ENCODE measurements around the gene GEMIN2.
"Not testable (repeated sequence)": the region's sequence is repeated elsewhere in the genome, so short reads cannot be mapped to it uniquely, and the experiment has no call there.

The GEMIN2 gene

GRCh38 chr14:39109893-39110715 is 4.0 kb upstream of the GEMIN2 start:
- WGBS (ENCODE audit: insufficient coverage, insufficient read length) = no CpG with 5 or more reads among the region's 12 CpGs
- no peak overlapping the region for H3K4me3 ChIP-seq (ENCODE audit: low read length)
- no peaks in the 10 kb centered on the region for H3K4me1 ChIP-seq (ENCODE audit: control insufficient read depth, insufficient read depth, low read length)
- H3K27me3 ChIP-seq (ENCODE audit: control insufficient read depth, insufficient read depth, low read length) = no peaks in the 10 kb centered on the region
- no peaks in the 10 kb centered on the region for H3K9me3 ChIP-seq (ENCODE audit: control insufficient read depth, insufficient read depth, low read length)
- DNase-seq (ENCODE audit: low read depth, low spot score) = no peak
- H3K27ac ChIP-seq (ENCODE audit: low read length) = no peak overlapping the region
- no peaks in the 10 kb centered on the region for H3K36me3 ChIP-seq (ENCODE audit: control insufficient read depth, insufficient read depth, low read length)

- Histone ChIP-seq H3K27ac (ENCODE audit: low read length) (no peak overlapping the region), H3K36me3 (ENCODE audit: control insufficient read depth, insufficient read depth, low read length) (no peaks in the 10 kb centered on the region), H3K9me3 (ENCODE audit: control insufficient read depth, insufficient read depth, low read length) (no peaks in the 10 kb centered on the region), H3K4me3 (ENCODE audit: low read length) (peak overlapping the region; percentile 88; the same call in 1 of the 2 replicates), H3K27me3 (ENCODE audit: control insufficient read depth, insufficient read depth, low read length) (no peaks in the 10 kb centered on the region), H3K4me1 (ENCODE audit: control insufficient read depth, insufficient read depth, low read length) (no peaks in the 10 kb centered on the region)
- DNase-seq (ENCODE audit: low read depth, low spot score) = no peak
- no CpG with 5 or more reads among the region's 3 CpGs for WGBS (ENCODE audit: insufficient coverage, insufficient read length)
Observed at GRCh38 chr14:39113685-39114072, 444 bp upstream of the GEMIN2 start.

DNA sequence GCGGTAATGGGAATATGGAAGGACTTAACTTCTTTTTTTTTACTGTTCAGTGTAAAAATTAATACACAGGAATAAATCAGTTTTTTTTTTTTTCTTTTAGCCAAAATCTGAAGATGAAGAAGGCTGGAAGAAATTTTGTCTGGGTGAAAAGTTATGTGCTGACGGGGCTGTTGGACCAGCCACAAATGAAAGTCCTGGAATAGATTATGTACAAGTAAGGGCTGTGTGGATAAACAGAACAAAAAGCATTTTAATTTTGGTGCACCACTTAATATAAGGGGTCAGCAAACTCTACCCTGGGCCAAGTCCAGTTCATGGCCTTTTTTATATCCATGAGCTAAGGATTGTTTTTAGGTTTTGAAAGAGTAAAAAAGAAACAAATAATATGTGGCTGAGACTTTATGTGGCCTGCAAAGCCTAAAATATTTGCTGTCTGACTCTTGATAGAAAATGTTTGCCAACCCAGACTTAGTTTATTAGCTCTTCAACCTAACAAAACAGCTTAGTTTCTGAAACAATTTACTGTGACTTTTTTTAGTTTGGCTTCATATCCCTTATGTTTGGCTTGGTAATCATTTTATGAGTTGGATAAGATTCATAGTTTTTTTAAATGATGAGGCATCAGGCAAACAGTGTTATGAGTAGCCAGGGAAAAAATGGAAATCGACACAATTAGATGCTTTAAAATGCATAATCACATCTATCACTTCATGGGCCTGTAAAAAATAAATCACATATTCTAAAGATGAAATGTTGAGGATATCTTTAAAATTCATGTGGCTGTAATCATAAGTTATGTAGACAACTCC is 8.4 kb downstream of the GEMIN2 start:
- H3K36me3 ChIP-seq (ENCODE audit: control insufficient read depth, insufficient read depth, low read length) = no peaks in the 10 kb centered on the region; the same call in 1 of the 2 replicates
- WGBS (ENCODE audit: insufficient coverage, insufficient read length) = no CpG with 5 or more reads among the region's 3 CpGs
- no peak overlapping the region for H3K27ac ChIP-seq (ENCODE audit: low read length)
- DNase-seq (ENCODE audit: low read depth, low spot score) = no peak
- no peaks in the 10 kb centered on the region for H3K4me1 ChIP-seq (ENCODE audit: control insufficient read depth, insufficient read depth, low read length)
- no peaks in the 10 kb centered on the region for H3K9me3 ChIP-seq (ENCODE audit: control insufficient read depth, insufficient read depth, low read length)
- H3K27me3 ChIP-seq (ENCODE audit: control insufficient read depth, insufficient read depth, low read length) = no peaks in the 10 kb centered on the region
- no peak overlapping the region for H3K4me3 ChIP-seq (ENCODE audit: low read length)

DNA sequence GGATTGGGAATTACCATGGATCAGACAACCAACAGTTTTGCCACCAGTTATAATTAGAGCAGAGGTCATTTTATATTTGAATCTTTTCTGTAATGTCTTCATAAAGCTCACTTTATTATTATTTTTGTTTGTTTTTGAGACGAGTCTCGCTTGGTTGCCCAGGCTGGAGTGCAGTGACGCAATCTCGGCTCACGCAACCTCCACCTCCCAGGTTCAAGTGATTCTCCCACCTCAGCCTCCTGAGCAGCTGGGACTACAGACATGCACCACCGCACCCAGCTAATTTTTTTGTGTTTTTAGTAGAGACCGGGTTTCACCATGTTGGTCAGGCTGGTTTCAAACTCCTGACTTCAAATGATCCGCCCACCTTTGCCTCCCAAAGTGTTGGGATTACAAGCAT is 23.7 kb downstream of the GEMIN2 start:
- not testable (repeated sequence) for H3K4me1 ChIP-seq (ENCODE audit: control insufficient read depth, insufficient read depth, low read length); H3K27me3 ChIP-seq (ENCODE audit: control insufficient read depth, insufficient read depth, low read length); H3K9me3 ChIP-seq (ENCODE audit: control insufficient read depth, insufficient read depth, low read length); H3K36me3 ChIP-seq (ENCODE audit: control insufficient read depth, insufficient read depth, low read length); H3K27ac ChIP-seq (ENCODE audit: low read length); H3K4me3 ChIP-seq (ENCODE audit: low read length); DNase-seq (ENCODE audit: low read depth, low spot score)
- no CpG with 5 or more reads among the region's 8 CpGs for WGBS (ENCODE audit: insufficient coverage, insufficient read length)

DNA sequence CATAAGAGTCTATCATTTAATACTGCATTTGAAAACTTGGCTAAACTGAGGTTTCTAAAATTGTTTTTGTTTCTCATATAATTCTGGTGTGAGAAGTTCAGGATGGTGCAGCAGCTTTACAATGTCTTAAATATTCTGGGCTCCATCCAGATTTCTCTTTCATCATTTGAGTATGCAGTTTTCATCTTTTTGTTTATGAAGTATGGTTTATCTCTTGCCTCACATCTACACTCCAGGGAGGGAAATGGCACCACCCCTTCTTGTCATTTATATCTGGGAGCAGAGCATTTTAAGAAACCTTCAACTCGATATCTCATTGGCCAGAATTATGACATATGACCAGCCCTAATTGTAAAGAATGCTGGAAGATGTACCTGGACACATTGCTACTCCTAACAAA is 24.3 kb downstream of the GEMIN2 start:
- Histone ChIP-seq H3K4me1 (ENCODE audit: control insufficient read depth, insufficient read depth, low read length) (no peaks in the 10 kb centered on the region), H3K27me3 (ENCODE audit: control insufficient read depth, insufficient read depth, low read length) (no peaks in the 10 kb centered on the region), H3K9me3 (ENCODE audit: control insufficient read depth, insufficient read depth, low read length) (no peaks in the 10 kb centered on the region), H3K36me3 (ENCODE audit: control insufficient read depth, insufficient read depth, low read length) (peaks cover 6% of the 10 kb centered on the region; the same call in 1 of the 2 replicates), H3K4me3 (ENCODE audit: low read length) (no peak overlapping the region), H3K27ac (ENCODE audit: low read length) (no peak overlapping the region)
- DNase-seq (ENCODE audit: low read depth, low spot score) = no peak
- WGBS (ENCODE audit: insufficient coverage, insufficient read length) = no CpG with 5 or more reads among the region's 1 CpG

DNA sequence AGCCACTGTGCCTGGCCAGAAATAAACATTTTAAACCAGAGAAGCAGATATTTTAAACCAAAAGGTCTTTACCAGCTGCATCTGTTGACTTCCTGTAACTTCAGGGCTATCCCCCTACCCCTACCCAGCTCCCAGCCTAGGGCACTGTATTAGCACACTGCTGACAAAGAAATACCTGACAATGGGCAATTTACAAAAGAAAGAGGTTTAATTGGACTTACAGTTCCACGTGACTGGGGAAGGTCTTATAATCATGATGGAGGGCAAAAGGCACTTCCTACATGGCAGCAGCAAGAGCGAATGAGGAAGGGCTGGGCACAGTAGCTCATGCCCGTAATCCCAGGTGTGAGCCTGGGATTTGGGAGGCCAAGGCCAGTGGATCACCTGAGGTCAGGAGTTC is 26.0 kb downstream of the GEMIN2 start:
- WGBS (ENCODE audit: insufficient coverage, insufficient read length) = no CpG with 5 or more reads among the region's 3 CpGs
- peaks cover 6% of the 10 kb centered on the region; the same call in 1 of the 2 replicates for H3K36me3 ChIP-seq (ENCODE audit: control insufficient read depth, insufficient read depth, low read length)
- no peaks in the 10 kb centered on the region for H3K4me1 ChIP-seq (ENCODE audit: control insufficient read depth, insufficient read depth, low read length)

DNA sequence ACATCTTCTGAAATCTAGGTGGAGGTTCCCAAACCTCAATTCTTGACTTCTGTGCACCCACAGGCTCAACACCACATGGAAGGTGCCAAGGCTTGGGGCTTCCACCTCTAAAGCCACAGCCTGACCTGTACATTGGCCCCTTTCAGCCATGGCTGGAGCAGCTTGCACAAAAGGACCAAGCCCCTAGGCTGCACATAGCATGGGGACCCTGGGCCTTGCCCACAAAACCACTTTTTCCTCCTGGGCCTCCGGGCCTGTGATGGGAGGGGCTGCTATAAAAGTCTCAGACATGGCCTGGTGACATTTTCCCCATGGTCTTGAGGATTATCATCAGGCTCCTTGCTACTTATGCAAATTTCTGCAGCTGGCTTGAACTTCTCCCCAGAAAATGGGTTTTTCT is 27.5 kb downstream of the GEMIN2 start:
- WGBS (ENCODE audit: insufficient coverage, insufficient read length) = no CpG with 5 or more reads among the region's 1 CpG
- not testable (repeated sequence) for H3K4me1 ChIP-seq (ENCODE audit: control insufficient read depth, insufficient read depth, low read length); DNase-seq (ENCODE audit: low read depth, low spot score); H3K27me3 ChIP-seq (ENCODE audit: control insufficient read depth, insufficient read depth, low read length); H3K9me3 ChIP-seq (ENCODE audit: control insufficient read depth, insufficient read depth, low read length); H3K27ac ChIP-seq (ENCODE audit: low read length); H3K4me3 ChIP-seq (ENCODE audit: low read length); H3K36me3 ChIP-seq (ENCODE audit: control insufficient read depth, insufficient read depth, low read length)

More for the DNA sequence above, 26.0 kb downstream of the GEMIN2 start:
- no peak for DNase-seq (ENCODE audit: low read depth, low spot score)
- H3K4me3 ChIP-seq (ENCODE audit: low read length) = no peak overlapping the region
- no peaks in the 10 kb centered on the region for H3K27me3 ChIP-seq (ENCODE audit: control insufficient read depth, insufficient read depth, low read length)
- no peaks in the 10 kb centered on the region for H3K9me3 ChIP-seq (ENCODE audit: control insufficient read depth, insufficient read depth, low read length)
- no peak overlapping the region for H3K27ac ChIP-seq (ENCODE audit: low read length)

- H3K9me3 ChIP-seq (ENCODE audit: control insufficient read depth, insufficient read depth, low read length); H3K27me3 ChIP-seq (ENCODE audit: control insufficient read depth, insufficient read depth, low read length); H3K4me3 ChIP-seq (ENCODE audit: low read length); DNase-seq (ENCODE audit: low read depth, low spot score); H3K4me1 ChIP-seq (ENCODE audit: control insufficient read depth, insufficient read depth, low read length); H3K36me3 ChIP-seq (ENCODE audit: control insufficient read depth, insufficient read depth, low read length); H3K27ac ChIP-seq (ENCODE audit: low read length): not testable (repeated sequence)
- WGBS (ENCODE audit: insufficient coverage, insufficient read length) = no CpG with 5 or more reads among the region's 2 CpGs
Observed at GRCh38 chr14:39143226-39143625, 29.1 kb downstream of the GEMIN2 start.

- no peaks in the 10 kb centered on the region for H3K9me3 ChIP-seq (ENCODE audit: control insufficient read depth, insufficient read depth, low read length)
- no peaks in the 10 kb centered on the region for H3K36me3 ChIP-seq (ENCODE audit: control insufficient read depth, insufficient read depth, low read length)
- no CpG with 5 or more reads among the region's 7 CpGs for WGBS (ENCODE audit: insufficient coverage, insufficient read length)
- no peak overlapping the region for H3K27ac ChIP-seq (ENCODE audit: low read length)
- H3K4me1 ChIP-seq (ENCODE audit: control insufficient read depth, insufficient read depth, low read length) = no peaks in the 10 kb centered on the region
- no peak for DNase-seq (ENCODE audit: low read depth, low spot score)
- no peaks in the 10 kb centered on the region for H3K27me3 ChIP-seq (ENCODE audit: control insufficient read depth, insufficient read depth, low read length)
- H3K4me3 ChIP-seq (ENCODE audit: low read length) = no peak overlapping the region
Observed at GRCh38 chr14:39145266-39145966, 31.3 kb downstream of the GEMIN2 start.

- Histone ChIP-seq H3K4me1 (ENCODE audit: control insufficient read depth, insufficient read depth, low read length) (no peaks in the 10 kb centered on the region), H3K27ac (ENCODE audit: low read length) (no peak overlapping the region), H3K9me3 (ENCODE audit: control insufficient read depth, insufficient read depth, low read length) (no peaks in the 10 kb centered on the region), H3K4me3 (ENCODE audit: low read length) (no peak overlapping the region), H3K36me3 (ENCODE audit: control insufficient read depth, insufficient read depth, low read length) (no peaks in the 10 kb centered on the region), H3K27me3 (ENCODE audit: control insufficient read depth, insufficient read depth, low read length) (no peaks in the 10 kb centered on the region)
- no CpG with 5 or more reads among the region's 9 CpGs for WGBS (ENCODE audit: insufficient coverage, insufficient read length)
- no peak for DNase-seq (ENCODE audit: low read depth, low spot score)
Observed at GRCh38 chr14:39154594-39155189, 40.6 kb downstream of the GEMIN2 start.

Data from iPS DF 6.9 (cell line).